Right ventricle myocardium inferior (tissue), 1 donor: ENCODE results near the gene ABLIM2. TPM values are rescaled to one million over a fixed set of nuclear protein-coding genes. Genes with fewer than 3 reads are reported as not detected.
"Not testable (repeated sequence)": the region's sequence is repeated elsewhere in the genome, so short reads cannot be mapped to it uniquely, and the experiment has no call there.

ENCODE experiments used
- ATAC-seq: fragments of 200-7000 bp; cut with Tn5 transposase; one replicate; pipeline ENCODE4 v1.9.1; 2020; ENCODE audit warnings: mild to moderate bottlenecking, moderate library complexity
- DNase-seq: peaks from one replicate; pipeline ENCODE4 v3.0.0; 2021; ENCODE audit errors: missing footprints
- intact Hi-C: fragments of 100-400 bp; cut with DNase I; formaldehyde crosslinking; loops from one replicate; pipeline ENCODE4 v1.11.0; 2022
- total RNA-seq: library from RNA; stranded (reverse); fragmentation: NEBNext Ultra II Directional; extraction: Animal tissue kit (Norgen Biotek cat#: 25700); gene quantifications from one replicate; pipeline ENCODE4 v1.2.1, GENCODE V29; 2021
- donor health status: DM: no; HTN: yes; CAD: no; lungs with severe emphysema.

Gene ABLIM2
- total RNA-seq, 1 donor from 2014 or later: 24.9 TPM

DNA sequence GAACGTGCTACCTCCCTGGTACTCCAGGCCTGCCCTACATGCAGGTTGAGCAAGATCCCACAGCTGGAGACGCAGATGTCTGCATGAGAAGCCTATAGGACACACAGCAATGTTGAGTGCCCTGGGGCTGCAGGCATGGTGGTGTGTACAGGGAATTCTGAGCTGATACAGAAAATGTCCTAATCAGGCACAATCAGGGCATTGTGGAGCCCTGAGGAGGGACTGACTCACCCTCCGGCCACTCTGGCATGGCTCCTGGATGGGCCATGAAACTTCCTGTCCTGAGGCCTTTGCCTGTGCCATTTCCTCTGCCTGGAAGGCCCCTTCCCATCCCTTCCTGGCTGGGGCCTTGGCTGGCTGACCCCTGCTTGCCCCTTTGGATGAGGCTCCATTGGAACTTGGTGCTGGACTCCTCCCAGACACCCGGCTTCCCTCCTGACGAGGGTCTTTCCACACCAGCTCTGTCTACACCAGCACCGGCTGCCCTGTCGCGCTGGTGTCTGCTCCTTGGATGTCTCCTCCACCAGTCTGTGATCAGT is 202.3 kb downstream of the ABLIM2 start:
- intact Hi-C loops: no loop called here
- ATAC-seq: no peak
- no peak for DNase-seq

DNA sequence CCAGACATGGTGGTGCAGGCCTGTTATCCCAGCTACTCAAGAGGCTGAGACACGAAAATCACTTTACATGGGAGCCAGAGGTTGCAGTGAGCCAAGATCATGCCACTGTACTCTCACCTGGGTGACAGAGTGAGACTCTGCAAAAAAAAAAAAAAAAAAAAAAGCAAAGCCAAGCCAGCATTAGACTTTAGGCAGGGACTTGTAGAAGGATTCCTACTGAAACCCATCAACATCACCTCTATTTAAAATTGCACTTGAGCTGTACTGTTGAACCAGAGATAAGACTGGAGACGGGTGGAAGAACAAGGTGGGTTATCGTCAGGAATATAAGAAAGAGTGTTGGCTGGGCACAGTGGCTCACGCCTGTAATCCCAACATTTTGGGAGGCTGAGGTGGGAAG is 203.2 kb downstream of the ABLIM2 start:
- DNase-seq: no peak
- peak; percentile 66 for ATAC-seq
- intact Hi-C loops: no loop called here

DNA sequence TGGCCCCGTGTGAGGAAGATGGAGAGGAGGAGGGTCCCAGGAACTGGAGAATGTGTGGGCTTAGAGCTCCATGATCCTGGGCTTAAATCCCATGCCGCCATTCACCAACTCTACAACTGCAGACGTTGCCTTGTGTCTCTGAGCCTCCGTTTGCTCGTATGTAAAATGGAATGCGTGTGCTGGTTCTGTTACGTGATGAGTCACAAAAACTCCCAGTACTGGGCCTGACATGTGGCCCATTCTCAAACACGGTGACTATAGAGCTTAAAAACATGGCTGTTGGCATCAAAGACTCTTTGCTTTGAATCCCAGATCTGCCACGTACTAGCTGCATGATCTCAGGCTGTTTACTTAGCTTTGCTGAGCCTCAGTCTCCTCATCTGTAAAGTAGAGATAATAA is 206.0 kb downstream of the ABLIM2 start:
- intact Hi-C loops: no loop called here
- no peak for DNase-seq
- no peak for ATAC-seq

DNA sequence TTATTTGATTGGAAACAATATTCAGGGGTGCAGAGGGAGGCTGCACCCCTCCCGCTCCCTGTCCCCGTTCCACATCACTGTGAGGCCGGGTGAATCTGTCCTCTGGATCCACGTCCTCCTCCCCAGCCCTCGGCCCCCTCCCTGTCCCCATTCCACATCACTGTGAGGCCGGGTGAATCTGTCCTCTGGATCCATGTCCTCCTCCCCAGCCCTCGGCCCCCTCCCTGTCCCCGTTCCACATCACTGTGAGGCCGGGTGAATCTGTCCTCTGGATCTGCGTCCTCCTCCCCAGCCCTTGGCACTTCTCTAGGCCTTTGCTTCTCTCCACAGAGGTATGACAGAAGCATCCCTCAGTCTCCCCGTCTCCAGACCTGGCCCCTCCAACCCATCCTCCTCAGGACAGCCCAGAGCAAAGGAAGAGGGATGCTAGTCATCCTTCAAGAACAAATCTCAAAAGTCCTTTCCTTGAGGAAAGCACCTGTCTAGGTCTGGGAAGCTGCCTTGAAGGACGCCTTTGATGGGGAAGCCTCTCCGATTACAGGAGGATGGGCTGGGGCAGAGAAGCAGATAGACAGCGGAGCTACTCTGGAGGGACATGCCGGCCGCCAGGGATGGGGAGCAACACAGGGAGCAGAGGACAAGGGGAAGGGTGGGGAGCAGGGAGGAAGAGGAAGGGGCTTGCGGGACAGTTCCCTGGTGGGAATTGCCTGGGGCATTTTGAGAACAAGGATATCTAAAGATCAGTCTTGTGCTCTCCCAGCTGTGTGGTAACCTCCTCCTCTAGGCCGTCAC is 208.1 kb downstream of the ABLIM2 start:
- intact Hi-C loops: no loop called here
- no peak for DNase-seq
- ATAC-seq: no peak

DNA sequence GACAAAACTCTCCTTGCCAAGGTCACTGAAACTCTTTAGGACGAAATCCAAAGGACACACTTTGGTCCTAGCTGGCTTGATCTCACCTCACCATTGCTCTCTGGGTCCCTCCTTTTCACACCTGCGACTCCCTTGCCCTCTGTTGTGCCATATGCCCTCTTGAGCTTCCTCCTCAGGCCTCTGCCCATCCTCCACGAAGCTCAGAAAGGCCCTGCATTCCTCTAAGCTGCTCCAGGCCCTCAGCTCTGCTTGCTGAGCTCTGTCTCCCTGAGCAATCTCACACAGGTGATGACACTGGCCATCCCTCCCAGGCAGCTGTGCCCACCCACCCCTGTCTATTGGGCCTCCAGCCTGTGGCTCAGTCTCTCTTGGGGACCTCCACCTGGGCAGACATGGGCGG is 208.9 kb downstream of the ABLIM2 start:
- intact Hi-C loops: no loop called here
- ATAC-seq: no peak
- DNase-seq: no peak

DNA sequence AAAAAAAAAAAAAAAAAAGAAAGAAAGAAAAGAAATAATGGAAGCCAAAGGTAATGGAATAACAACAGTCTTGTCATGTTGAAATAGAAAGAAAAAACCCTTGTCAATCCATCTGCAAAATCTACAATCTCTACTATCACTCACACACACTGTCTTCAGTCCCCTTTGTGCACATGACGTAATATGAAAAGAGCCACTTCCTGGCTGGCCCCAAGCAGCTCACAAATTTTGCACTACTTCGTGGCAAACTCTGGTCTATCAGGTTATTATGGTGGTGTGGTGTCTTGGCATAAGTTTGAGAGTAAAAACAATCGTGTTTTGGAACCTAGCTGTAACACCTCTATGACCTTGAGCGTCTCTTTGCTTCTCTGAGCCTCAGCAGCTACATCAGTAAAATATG is 210.7 kb downstream of the ABLIM2 start:
- intact Hi-C loops: no loop called here
- DNase-seq (no peak), ATAC-seq (no peak)

DNA sequence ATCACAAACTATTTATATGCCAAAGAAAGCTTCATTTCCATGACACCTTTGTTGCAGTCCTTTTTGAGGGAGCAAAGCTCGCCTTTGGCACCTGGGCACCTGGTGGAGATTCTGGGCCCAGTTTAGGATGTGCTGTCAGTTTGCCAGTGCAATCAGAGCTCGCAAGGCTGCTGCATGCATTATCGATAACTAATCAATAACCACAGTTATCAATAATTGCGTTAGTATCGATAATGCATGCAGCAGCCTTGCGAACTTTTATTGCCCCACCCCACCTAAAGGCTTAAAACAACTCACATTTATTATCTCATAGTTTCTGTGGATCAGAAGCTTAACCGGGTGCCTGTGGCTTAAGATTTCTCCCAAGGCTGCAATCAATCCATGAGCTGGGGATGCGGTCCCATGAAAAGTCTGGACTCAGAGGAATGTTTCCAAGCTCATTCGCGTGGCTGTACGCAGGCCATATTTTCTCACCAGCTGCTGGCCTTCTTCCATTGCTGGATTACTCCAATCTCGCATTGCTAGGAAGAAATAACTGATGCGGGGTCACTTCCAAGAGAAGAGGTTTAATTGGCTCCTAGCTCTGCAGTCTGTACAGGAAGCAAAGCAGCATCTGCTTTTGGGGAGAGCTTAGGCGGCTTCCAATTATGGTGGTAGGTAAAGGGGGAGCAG is 212.8 kb downstream of the ABLIM2 start:
- ATAC-seq: no peak
- intact Hi-C loops: no loop called here
- no peak for DNase-seq

DNA sequence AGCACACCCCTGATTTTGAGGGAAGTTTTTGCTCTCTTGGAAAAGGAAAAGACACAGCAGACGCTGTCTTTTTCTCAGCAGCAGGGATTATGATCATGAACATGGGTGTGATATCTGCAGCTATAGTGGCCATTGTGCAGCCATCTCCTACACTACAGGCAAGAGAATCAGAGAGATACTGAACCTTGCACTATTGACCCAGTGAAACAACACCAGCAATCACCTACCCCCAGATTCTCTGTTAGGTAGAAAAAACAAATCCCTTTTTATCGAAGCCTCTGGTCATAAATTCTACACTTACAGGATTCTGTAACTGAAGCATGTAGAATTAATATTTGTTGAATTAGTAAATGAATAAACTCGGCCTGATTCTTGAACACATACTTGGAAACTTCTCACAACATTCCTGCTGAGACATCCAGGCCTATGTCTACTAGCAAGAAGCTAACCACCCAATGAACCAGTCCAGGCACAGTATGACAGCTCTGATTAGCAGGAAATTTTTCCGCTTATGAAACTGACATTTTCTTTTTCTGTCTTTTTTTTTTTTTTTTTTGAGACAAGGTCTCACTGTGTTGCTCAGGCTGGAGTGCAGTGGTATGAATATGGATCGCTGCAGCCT is 213.9 kb downstream of the ABLIM2 start:
- ATAC-seq (no peak), DNase-seq (no peak)
- intact Hi-C loops: no loop called here

DNA sequence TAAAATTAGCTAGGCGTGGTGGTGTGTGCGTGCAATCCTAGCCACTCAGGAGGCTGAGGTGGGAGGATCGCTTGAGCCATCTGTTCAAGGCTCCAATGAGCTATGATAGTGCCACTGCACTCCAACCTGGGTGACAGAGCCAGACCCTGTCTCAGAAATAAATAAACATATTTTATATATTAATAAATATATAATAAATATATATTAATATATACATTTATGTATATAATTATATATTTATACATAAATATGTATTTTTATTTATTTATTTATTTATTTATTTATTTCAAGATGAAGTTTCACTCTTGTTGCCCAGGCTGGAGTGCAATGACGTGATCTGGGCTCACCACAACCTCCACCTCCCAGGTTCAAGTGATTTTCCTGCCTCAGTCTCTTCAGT is 214.9 kb downstream of the ABLIM2 start:
- intact Hi-C loops, DNase-seq, ATAC-seq: not testable (repeated sequence)

DNA sequence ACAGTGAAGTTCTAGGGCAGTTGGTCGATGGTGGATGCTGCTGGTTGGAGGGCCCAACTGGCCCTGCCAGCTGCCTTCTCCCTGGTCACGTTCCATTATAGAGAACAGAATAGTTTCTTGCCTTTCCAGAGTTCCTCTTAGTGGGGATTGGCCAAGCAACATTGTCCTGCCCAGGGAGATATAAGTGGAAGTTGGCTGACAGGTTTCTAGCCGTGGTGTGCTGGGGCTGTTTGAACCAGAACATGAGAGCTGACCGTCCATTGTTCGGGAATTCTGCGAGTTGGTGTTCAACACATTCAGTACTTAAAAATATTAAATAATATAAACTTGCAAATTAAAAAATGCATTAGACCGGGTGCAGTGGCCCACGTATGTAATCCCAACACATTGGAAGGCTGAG is 215.4 kb downstream of the ABLIM2 start:
- intact Hi-C loops: no loop called here
- no peak for DNase-seq
- ATAC-seq: no peak

DNA sequence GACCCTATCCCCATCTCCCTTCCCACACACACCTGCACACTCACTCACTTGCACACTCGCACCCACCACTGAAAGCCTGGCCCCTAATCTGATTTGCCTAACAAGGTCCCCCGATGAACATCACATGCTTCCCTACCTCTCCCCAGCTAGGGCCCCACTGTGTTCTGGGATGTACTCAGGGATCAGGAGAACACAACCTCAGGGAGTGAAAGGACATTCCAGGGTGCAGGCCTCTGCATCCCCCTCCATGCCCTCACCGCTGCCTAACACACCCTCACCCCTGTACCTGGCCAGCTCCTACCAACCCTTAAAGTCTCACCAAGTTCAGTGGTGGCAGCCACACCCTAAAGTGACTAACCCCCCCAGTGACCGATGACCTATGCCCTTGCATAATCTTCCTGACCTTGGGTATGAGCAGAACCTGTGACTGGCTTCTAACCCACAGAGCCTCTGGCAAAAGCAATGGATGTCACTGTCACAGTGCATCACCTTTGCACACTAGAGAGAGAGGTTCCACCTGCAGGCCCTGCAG is 216.6 kb downstream of the ABLIM2 start:
- intact Hi-C loops: no loop called here
- ATAC-seq (no peak), DNase-seq (no peak)

DNA sequence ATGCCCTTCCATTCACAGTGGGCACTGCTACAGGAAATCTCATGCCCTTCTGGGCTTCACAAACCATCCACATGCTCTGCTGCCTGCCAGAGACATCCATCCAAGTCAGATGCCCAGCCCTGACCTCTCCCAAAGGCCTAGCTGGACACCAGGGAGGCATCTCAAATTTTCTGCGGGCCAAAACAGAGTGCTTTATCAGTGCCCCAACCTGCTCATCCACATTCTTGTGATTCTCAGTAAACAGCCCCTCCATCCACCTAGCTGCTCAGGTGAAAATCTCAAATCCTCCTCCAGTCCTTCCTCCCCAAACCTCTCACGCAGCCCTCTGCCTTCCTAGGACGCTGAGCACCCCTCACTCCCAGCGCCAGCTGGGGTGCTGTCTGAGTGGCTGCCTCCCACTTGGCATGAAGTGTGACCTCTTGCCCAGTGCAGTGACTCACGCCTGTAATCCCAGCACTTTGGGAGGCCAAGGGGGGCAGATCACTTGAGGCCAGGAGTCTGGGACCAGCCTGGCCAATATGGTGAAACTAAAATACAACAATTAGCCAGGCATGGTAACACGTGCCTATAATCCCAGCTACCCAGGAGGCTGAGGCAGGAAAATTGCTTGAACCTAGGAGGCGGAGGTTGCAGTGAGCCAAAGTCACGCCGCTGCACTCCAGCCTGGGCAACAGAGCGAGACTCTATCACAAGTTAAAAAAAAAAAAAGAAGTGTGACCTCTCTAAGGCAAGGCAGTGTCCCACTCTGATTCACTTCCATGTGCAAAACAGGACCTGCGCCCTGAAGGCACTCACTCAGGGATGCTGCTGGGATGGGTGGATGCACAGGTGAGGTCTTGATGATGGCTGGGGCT is 217.3 kb downstream of the ABLIM2 start:
- intact Hi-C loops: no loop called here
- no peak for DNase-seq
- no peak for ATAC-seq

DNA sequence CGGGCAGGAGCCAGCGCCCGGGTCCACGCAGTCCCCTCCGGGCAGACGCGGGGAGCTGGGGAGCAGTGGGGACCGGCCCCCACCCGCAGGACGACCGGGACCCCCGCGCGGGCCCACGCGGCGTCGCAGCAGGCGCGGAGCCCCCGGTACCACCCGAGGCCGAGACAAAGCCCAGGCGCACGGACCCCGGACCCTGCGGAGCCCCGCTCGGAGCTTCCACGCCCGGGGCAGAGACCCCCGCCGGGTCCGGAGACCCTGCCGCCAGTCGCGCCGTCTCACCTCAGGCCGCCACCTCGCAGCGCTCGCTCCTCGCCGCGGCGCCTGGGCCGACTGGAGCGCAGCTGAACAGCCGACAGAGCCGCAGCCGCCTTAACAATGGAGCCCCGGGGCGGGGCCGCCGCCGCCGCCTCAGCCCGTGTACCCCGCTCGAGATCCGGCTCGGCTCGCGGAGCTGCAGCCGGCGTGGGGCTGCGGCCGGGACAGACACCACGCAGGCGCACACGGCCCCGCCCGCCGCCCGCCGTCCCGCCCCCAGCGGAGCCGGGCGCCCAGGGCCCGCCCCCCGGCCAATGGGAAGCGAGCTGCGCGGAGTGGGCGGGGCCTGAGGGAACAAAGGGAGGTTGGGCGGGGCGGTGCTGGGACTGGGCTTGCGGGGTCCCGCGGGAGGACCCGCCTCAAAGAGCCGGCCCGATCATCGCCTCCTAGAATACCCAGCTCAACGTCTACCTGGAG is 219.1 kb downstream of the ABLIM2 start, which contains the start of gene AFAP1:
Gene AFAP1 (minus strand): TSS at position 485 of the 732 bp plus-strand sequence. CDS start 67,783 bp downstream, outside the sequence.
- ATAC-seq (peak; percentile 98), DNase-seq (peak; percentile 94)
- intact Hi-C loops: loop anchor here (5.0 kb wide), 1 partner anchor 62 kb away; no protein-coding TSS in a partner anchor

DNA sequence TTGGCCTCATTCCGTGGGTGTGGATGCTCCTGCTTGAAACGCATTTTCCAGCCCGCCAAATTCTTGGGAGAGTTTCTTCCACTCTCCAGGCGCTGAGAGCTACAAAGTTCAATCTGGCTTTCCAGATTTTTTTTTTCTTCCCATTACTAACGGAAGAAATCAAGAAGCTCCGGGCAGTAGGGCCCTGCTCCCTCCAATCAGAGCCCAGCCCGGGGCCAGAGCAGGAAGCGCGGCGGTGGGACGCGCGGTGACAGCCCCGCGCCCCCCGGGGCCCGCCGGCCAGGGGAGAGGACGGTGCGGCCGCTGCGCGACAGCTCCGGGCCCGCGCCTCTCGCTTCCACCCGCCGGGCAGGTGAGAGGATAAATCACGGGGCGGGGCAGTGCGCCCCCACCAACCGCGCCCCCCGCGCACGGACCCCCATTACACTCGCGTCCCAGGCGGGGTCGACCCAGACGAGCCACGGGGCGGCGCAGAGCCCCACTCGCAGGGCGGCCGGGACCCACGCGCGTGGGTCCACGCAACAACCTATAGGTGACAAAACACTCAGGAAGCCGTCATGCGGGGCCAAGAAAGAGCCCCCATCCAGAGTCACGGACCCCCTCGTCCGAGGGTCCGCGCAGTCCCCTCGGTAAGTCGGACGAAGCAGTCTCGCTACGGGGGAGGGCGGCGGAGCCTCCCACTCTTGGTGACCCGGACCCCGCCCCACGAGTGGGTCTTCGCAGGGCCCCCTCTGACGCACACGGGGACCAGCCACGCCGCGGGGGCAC is 219.8 kb downstream of the ABLIM2 start:
- DNase-seq (no peak), ATAC-seq (peak; percentile 37)
- intact Hi-C loops: loop anchor here (5.0 kb wide), 1 partner anchor 61 kb away; no protein-coding TSS in a partner anchor

DNA sequence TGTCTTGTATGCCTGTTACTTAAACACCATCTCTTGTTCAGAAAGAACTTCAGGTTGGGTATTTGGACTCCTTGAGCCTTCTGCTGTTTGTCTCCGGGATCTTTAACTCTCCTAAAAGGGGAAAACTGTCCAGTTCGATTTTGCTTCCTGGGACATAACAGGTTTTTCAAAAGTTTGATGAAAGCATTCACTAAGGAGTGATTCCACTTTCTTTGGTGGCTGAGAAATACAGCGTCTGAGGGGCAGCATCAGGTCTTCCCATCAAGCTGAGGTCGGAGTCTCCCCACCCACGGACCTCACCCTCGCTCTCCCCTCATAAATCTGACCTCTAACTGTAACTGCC is 220.4 kb downstream of the ABLIM2 start:
- no peak for DNase-seq
- ATAC-seq: no peak
- intact Hi-C loops: loop anchor here (5.0 kb wide), 1 partner anchor 61 kb away; no protein-coding TSS in a partner anchor

DNA sequence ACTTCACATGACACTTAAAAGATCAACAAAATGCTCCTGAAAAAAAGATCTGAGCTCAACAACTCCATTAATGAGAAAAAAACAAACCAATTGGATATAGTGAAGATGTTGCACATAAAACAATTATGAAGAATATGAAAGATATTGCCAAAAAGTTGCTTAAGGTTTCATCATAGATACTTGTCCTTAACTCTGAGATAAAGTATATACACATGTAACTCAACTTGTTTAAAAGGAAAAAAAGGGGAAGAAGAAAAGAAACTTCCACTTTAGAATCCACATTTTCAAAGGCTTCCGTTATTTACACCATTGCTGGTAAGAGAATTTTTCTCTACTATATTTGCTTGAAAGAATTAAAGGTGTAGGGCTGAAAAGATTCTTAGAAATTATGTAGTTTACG is 221.6 kb downstream of the ABLIM2 start:
- ATAC-seq: no peak
- intact Hi-C loops: loop anchor here (5.0 kb wide), 1 partner anchor 60 kb away; no protein-coding TSS in a partner anchor
- no peak for DNase-seq
